Cerebellar cortex (tissue), 1 donor: Measurements from ENCODE around the gene NUDT14.

Experiments used
- DNase-seq: peaks from one replicate; pipeline ENCODE4 v3.0.0-alpha.2; 2015; ENCODE audit warnings: low spot score

NUDT14 gene

DNA sequence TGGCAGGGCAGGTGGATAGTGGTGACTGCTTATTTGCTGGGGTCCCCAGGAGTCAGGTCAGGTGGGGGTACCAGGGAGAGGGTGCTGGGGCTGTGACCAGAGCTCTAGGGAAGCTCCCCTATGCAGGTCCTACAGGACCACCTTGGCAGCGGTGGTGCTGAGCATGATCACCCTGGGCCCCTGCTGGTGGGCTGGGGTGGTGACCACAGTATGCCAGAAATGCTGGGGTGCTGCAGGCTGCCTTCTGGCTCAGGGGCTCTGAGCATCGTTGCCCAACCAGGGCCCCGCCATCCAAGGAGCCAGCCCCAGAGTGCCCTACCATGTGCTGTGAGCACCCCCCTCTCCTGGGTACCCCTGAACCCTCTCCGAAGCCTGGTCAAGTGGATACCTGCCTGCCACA lies 17.5 kb upstream of the NUDT14 start:
- no peak for DNase-seq

GRCh38 chr14:105197211-105197641 lies 16.1 kb upstream of the NUDT14 start:
- DNase-seq = no peak

- DNase-seq = no peak
Measured at GRCh38 chr14:105196265-105196960, 15.3 kb upstream of the NUDT14 start.

- no peak for DNase-seq
Measured at GRCh38 chr14:105195522-105196264, 14.6 kb upstream of the NUDT14 start.

- DNase-seq = no peak
Measured at GRCh38 chr14:105195051-105195450, 13.9 kb upstream of the NUDT14 start.

GRCh38 chr14:105193916-105194782 lies 13.0 kb upstream of the NUDT14 start:
- DNase-seq = no peak

DNA sequence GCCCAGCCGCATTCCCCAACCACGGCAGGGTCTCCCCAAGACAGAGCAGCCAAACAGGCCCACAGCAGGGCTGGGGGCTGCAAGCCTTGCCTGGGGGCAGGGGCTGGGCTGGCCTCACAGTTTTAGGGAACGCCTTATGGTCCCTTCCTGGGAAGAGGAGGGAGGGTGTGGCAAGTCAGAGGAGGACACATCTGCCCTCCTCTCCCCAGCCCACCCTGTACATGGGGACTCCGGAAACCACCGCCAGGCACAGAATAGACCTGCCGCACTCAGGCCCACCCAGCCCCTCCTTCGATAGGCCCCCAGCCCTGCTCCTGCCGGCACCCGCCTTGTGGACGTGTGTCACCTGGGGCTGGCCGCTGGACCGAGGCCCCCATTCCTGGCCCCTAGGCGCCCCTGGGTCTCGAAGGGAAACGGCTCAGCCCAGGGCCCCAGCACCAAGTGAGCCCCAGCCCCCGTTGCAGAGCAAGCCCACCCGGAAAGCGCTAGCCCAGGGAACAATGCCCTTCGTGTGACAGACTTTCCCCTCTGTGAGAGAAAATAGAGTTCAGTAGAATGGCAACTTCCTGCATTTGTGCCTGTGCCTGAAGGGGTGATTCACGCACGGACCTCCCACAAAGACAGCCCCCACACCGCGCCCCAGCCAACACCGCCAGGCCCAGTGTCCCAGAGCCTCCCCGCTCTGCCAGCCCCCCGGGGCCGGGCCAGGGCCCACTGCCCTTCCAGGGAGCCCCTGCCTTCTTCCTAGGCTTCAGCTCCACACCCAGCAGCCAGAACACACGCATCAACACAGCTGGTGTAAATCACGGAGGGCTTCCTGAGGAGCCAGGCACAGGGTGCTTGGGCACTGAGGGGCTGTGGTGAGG lies 12.0 kb upstream of the NUDT14 start:
- no peak for DNase-seq

DNA sequence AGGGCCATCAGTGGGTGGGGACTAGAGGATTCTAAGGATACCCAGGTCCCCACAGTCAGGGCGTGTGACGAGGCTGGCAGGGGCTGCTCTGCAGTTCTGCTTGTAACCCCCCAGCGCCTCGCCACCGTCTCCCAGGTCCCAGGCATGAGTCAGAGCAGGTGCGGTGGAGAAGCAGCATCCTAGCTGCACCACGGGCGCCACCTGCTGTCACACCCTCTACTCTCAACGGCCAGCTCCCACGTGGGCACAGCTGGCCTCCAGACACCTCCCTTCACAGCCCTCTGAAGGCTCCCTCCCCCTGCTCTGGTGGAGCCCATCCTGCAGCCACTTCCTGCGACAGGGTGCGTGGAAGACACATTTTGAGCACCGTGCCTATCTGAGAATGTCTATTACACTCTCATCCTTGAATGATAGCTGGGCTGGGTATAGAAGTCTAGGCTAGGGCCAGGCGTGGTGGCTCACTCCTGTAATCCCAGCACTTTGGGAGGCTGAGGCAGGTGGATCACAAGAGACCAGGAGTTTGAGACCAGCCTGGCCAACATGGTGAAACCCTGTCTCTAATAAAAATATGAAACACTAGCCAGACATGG lies 6.9 kb upstream of the NUDT14 start:
- DNase-seq = no peak

DNA sequence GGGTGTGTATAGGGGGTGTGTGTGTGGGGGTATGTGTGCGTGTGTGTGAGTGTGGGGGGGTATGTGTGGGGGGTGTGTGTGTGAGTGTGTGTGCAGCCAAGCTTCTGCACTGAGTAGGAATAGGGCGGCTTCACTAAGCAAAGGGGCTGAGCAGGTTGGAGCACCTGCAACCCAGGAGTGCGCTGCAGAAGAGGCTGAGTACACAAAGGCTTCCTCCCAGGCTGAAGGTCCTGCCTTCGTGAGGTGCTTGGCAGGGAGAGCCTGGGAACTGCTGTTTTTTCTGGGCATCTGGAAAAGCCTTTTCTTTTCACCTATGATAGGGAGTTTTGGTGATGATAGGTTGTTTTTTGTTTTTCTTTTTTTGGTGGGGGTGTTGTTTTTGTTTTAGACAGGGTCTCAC lies 6.0 kb upstream of the NUDT14 start:
- DNase-seq = no peak

DNA sequence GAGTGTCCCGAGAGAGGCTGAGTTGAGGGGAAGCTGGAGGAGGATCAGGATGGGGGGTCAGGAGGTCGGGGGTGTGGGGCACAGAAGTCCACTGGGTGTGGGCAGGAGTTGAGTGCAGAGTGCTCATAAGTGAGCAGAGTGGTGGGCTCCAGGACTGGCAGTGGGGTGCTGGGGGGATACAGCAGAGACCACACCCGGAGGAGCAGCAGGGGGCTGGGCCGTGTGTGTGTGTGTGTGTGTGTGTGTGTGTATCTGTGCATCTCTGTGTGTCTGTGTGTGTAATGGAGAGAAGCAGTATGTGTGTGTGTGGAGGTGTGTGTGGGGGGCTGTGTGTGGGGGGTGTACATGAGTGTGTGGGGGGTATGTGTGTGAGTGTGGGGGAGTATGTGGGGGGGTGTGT lies 4.9 kb upstream of the NUDT14 start:
- DNase-seq = no peak

- no peak for DNase-seq
Measured at GRCh38 chr14:105185001-105185400, 3.9 kb upstream of the NUDT14 start.

GRCh38 chr14:105184461-105184860 lies 3.3 kb upstream of the NUDT14 start:
- DNase-seq = no peak

DNA sequence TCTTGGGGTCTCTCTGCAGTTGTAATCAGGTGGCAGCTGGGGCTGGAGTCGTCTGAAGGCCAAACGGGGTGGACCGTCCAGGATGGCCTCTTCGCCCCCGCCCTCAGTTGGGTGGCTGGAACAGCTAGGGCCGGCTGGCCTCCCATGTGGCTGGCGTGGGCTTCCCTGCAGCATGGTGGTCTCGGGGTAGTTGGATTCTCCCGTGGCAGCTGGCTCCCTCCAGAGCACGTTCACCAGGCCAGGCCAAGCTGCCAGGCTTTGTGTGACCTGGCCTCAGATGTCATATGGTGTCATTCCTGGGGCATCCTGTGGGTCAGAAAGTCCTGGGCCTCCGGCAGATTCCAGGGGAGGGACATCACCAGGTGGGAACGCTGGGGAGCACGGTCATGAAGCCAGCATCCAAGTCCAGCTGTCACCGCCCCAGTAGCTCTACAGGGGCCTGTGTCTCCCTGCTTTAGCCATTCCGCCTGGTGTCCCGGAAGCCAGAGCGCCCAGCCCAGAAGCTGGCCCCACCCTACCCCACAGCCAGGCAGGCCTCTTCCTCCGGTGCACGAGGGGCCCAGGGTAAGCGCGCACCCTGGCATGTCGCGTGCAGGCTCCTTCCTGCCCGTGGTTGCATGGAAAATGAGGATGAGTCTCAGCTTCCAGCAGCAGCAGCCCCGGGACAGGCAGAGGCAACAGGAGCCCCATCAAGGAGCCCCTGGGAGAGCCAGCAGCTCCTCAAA lies 1.3 kb upstream of the NUDT14 start:
- no peak for DNase-seq

DNA sequence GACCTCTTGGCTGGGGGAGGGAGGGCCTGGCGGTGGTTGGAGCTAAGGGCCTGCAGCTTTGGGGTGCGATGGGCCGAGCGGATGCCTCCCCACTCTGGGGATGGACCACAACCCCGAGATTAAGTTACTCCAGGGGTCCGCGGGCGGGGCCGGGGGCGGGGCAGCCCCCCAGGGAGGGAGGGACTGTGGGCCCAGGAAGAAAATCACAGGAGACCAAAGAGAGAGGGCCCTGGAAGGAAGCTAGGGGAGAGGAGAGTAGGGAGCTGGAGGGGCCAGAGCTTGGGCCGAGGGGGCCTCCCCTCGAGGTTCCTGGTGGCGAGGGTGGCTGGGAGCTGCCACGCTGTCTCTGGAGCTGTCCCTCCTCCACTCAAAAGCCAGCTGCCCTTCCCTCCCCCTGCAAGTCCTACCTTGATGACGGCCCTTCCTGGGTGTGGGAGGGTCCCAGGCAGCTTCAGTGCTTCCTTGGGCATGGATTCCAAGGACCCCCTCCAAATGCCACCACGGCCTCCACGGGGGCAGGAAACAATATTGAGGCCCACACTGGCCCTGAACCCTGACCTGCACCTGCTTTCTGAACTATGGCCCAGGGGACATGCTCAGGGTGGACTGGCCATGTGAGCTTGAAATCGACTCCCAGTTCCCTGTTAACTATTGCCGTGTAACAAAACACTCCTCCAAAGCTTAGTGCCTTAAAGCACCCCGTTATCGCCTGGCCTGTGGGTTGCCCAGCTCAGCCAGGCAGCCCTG lies 610 bp upstream of the NUDT14 start:
- no peak for DNase-seq

- no peak for DNase-seq
Measured at GRCh38 chr14:105179191-105179590, 1.9 kb downstream of the NUDT14 start.

GRCh38 chr14:105178868-105179140 lies 2.3 kb downstream of the NUDT14 start:
- no peak for DNase-seq

- DNase-seq = no peak
Measured at GRCh38 chr14:105178069-105178867, 2.8 kb downstream of the NUDT14 start.

DNA sequence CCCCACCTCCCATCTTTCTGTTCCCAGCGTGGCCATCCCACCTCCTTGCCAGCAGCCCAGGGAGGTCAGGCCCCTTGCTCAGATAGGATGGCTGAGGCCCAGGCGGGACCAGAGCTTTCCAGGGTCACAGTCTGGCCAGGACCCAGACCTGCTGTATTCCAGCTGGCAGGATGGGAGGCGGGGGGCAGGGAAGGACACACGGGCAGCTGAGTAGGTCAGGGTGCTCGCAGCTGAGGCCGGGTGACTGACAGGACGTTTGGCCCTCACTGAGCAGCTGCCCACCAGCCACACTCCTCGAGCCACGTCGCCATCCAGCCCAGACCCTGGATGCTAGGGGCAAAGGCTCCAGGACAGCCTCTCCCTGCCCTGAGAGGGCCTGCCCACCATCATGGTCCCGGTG lies 4.0 kb downstream of the NUDT14 start:
- no peak for DNase-seq

DNA sequence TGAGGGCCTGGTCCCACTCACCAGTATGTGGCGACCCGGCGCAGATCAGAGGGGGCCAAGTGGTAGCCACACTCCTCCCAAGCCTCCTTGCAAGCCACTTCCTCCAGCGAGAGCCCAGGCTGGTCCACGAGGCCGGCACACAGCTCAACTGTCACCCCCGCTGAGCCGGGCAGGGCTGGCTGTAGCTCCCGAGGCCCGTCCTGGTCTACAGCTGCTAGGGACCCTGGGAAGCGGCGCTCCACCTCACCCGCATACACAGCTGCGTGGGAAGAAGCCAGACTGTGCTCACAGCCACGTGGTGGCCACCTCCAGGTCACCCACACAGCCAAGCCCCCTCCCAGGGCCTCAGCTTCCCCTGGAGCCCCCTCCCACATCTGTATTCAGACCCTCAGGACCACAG lies 4.6 kb downstream of the NUDT14 start:
- DNase-seq = no peak
